SIG-M5 treated with dmso at 0.1 percent for 504 hours (cell line): ENCODE results near the gene RNF208.
A peak's percentile ranks its signal among the peaks of the same experiment; 100 is the strongest.

Experiments
- DNase-seq: peaks from one replicate; lab custom pipeline; 2025; ENCODE audit not compliant: unreplicated experiment; lab: John Stamatoyannopoulos, UW

The RNF208 gene

GRCh38 chr9:137193771-137194170 is 28.3 kb downstream of the RNF208 start:
- DNase-seq = no peak

- no peak for DNase-seq
Measured at GRCh38 chr9:137192859-137193258, 29.2 kb downstream of the RNF208 start.

- no peak for DNase-seq
Measured at GRCh38 chr9:137192448-137192780, 29.6 kb downstream of the RNF208 start.

GRCh38 chr9:137191691-137192447 is 30.2 kb downstream of the RNF208 start:
- DNase-seq = no peak

GRCh38 chr9:137191245-137191644 is 30.8 kb downstream of the RNF208 start:
- DNase-seq = no peak

GRCh38 chr9:137190315-137190856 is 31.7 kb downstream of the RNF208 start:
- DNase-seq = no peak

GRCh38 chr9:137189297-137190295 is 32.4 kb downstream of the RNF208 start:
- DNase-seq = no peak

GRCh38 chr9:137188490-137189296 is 33.3 kb downstream of the RNF208 start, which contains the start of the genes ANAPC2 and SSNA1:
ANAPC2 (minus strand) TSS chr9:137188560; CDS start chr9:137188532, 28 bp downstream.
SSNA1 (plus strand) TSS chr9:137188676; CDS start chr9:137188727, 51 bp downstream.
- DNase-seq = peak; percentile 80

- no peak for DNase-seq
Measured at GRCh38 chr9:137188086-137188489, 34.0 kb downstream of the RNF208 start.

- no peak for DNase-seq
Measured at GRCh38 chr9:137187386-137187785, 34.7 kb downstream of the RNF208 start.

- DNase-seq = no peak
Measured at GRCh38 chr9:137186385-137186784, 35.7 kb downstream of the RNF208 start.

GRCh38 chr9:137185921-137186320 is 36.1 kb downstream of the RNF208 start:
- DNase-seq = no peak

GRCh38 chr9:137184881-137185660 is 37.0 kb downstream of the RNF208 start:
- no peak for DNase-seq

- DNase-seq = no peak
Measured at GRCh38 chr9:137183980-137184595, 38.0 kb downstream of the RNF208 start.

- no peak for DNase-seq
Measured at GRCh38 chr9:137182836-137183235, 39.2 kb downstream of the RNF208 start.

- DNase-seq = no peak
Measured at GRCh38 chr9:137181680-137182079, 40.4 kb downstream of the RNF208 start.

- no peak for DNase-seq
Measured at GRCh38 chr9:137180491-137180890, 41.5 kb downstream of the RNF208 start.

- DNase-seq = no peak
Measured at GRCh38 chr9:137179761-137180160, 42.3 kb downstream of the RNF208 start.

GRCh38 chr9:137178939-137179630 is 43.0 kb downstream of the RNF208 start:
- no peak for DNase-seq
